ENCODE data around the gene ANKRD6. TPM values are rescaled to one million over a fixed set of nuclear protein-coding genes. Genes with fewer than 3 reads are reported as not detected.

Gene ANKRD6
- total and polyA plus RNA-seq, 3 experiments from 2014 or later, result 2.8 to 3.4 (median 3.0) TPM

- ChIA-PET CTCF (no interaction called here), POLR2A (no interaction called here)
- no peak overlapping the region for H3K27ac Mint-ChIP-seq
- H3K27me3 Mint-ChIP-seq, result peaks cover 0 to 12% of the 10 kb centered on the region in 2 donors
- Histone ChIP-seq H3K27ac (ENCODE audit: low read depth, low read length) (no peak overlapping the region), H3K27me3 (ENCODE audit: insufficient read depth, low read length, poor library complexity, severe bottlenecking) (no peaks in the 10 kb centered on the region), H3K4me3 (ENCODE audit: low read length) (no peak overlapping the region), H3K4me1 (ENCODE audit: insufficient read depth, low read length) (no peaks in the 10 kb centered on the region), H3K36me3 (ENCODE audit: insufficient read depth, low read length) (no peaks in the 10 kb centered on the region), H3K9me3 (ENCODE audit: low read length) (no peaks in the 10 kb centered on the region)
- H3K4me3 Mint-ChIP-seq, result no peak overlapping the region
- H3K36me3 Mint-ChIP-seq, result no peaks in the 10 kb centered on the region
- H3K4me1 Mint-ChIP-seq, result no peaks in the 10 kb centered on the region
- DNase-seq, result no peak
- H3K9me3 Mint-ChIP-seq, result no peaks in the 10 kb centered on the region
Observed at GRCh38 chr6:89542081-89542857, 109.3 kb downstream of the ANKRD6 start.

GRCh38 chr6:89542866-89543265 is 109.9 kb downstream of the ANKRD6 start:
- Mint-ChIP-seq H3K27me3 (peaks cover 0 to 12% of the 10 kb centered on the region in 2 donors), H3K36me3 (no peaks in the 10 kb centered on the region), H3K27ac (no peak overlapping the region), H3K9me3 (no peaks in the 10 kb centered on the region), H3K4me1 (no peaks in the 10 kb centered on the region), H3K4me3 (no peak overlapping the region)
- POLR2A ChIA-PET, result no interaction called here
- Histone ChIP-seq H3K27me3 (ENCODE audit: insufficient read depth, low read length, poor library complexity, severe bottlenecking) (no peaks in the 10 kb centered on the region), H3K36me3 (ENCODE audit: insufficient read depth, low read length) (no peaks in the 10 kb centered on the region), H3K27ac (ENCODE audit: low read depth, low read length) (no peak overlapping the region), H3K4me1 (ENCODE audit: insufficient read depth, low read length) (no peaks in the 10 kb centered on the region), H3K4me3 (ENCODE audit: low read length) (no peak overlapping the region), H3K9me3 (ENCODE audit: low read length) (no peaks in the 10 kb centered on the region)
- DNase-seq, result no peak
- CTCF ChIA-PET, result no interaction called here

- Mint-ChIP-seq H3K27me3 (peaks cover 2 to 8% of the 10 kb centered on the region in 2 donors), H3K4me3 (no peak overlapping the region), H3K4me1 (no peaks in the 10 kb centered on the region), H3K27ac (no peak overlapping the region), H3K36me3 (no peaks in the 10 kb centered on the region), H3K9me3 (no peaks in the 10 kb centered on the region)
- ChIA-PET CTCF (no interaction called here), POLR2A (no interaction called here)
- no peaks in the 10 kb centered on the region for H3K4me1 ChIP-seq (ENCODE audit: insufficient read depth, low read length)
- DNase-seq, result no peak
- no peaks in the 10 kb centered on the region for H3K9me3 ChIP-seq (ENCODE audit: low read length)
- no peaks in the 10 kb centered on the region for H3K27me3 ChIP-seq (ENCODE audit: insufficient read depth, low read length, poor library complexity, severe bottlenecking)
- H3K27ac ChIP-seq (ENCODE audit: low read depth, low read length), result no peak overlapping the region
- no peak overlapping the region for H3K4me3 ChIP-seq (ENCODE audit: low read length)
- H3K36me3 ChIP-seq (ENCODE audit: insufficient read depth, low read length), result no peaks in the 10 kb centered on the region
Observed at GRCh38 chr6:89547281-89547680, 114.3 kb downstream of the ANKRD6 start.

GRCh38 chr6:89553431-89553830 is 120.5 kb downstream of the ANKRD6 start:
- Mint-ChIP-seq H3K4me3 (no peak overlapping the region), H3K4me1 (no peaks in the 10 kb centered on the region), H3K27me3 (peaks cover 3 to 4% of the 10 kb centered on the region in 2 donors), H3K36me3 (peaks cover 0 to 2% (median 0%) of the 10 kb centered on the region in 3 donors), H3K27ac (no peak overlapping the region), H3K9me3 (peaks cover 0 to 2% (median 0%) of the 10 kb centered on the region in 5 donors)
- Histone ChIP-seq H3K36me3 (ENCODE audit: insufficient read depth, low read length) (no peaks in the 10 kb centered on the region), H3K27me3 (ENCODE audit: insufficient read depth, low read length, poor library complexity, severe bottlenecking) (no peaks in the 10 kb centered on the region), H3K4me1 (ENCODE audit: insufficient read depth, low read length) (no peaks in the 10 kb centered on the region), H3K27ac (ENCODE audit: low read depth, low read length) (no peak overlapping the region), H3K9me3 (ENCODE audit: low read length) (no peaks in the 10 kb centered on the region), H3K4me3 (ENCODE audit: low read length) (no peak overlapping the region)
- CTCF ChIA-PET, result no interaction called here
- DNase-seq, result no peak
- POLR2A ChIA-PET, result interaction anchor here (0.6 kb wide), 1 partner anchor 187 kb away, joined by 4 read pairs; no protein-coding TSS in a partner anchor

GRCh38 chr6:89554106-89554505 is 121.2 kb downstream of the ANKRD6 start:
- H3K36me3 ChIP-seq (ENCODE audit: insufficient read depth, low read length), result no peaks in the 10 kb centered on the region
- CTCF ChIA-PET, result no interaction called here
- no peak overlapping the region for H3K4me3 Mint-ChIP-seq
- DNase-seq, result no peak
- H3K36me3 Mint-ChIP-seq, result peaks cover 0 to 2% (median 0%) of the 10 kb centered on the region in 3 donors
- no peaks in the 10 kb centered on the region for H3K9me3 ChIP-seq (ENCODE audit: low read length)
- H3K27ac Mint-ChIP-seq, result no peak overlapping the region
- POLR2A ChIA-PET, result no interaction called here
- no peaks in the 10 kb centered on the region for H3K4me1 ChIP-seq (ENCODE audit: insufficient read depth, low read length)
- no peak overlapping the region for H3K27ac ChIP-seq (ENCODE audit: low read depth, low read length)
- H3K27me3 ChIP-seq (ENCODE audit: insufficient read depth, low read length, poor library complexity, severe bottlenecking), result no peaks in the 10 kb centered on the region
- peaks cover 0 to 2% (median 0%) of the 10 kb centered on the region in 5 donors for H3K9me3 Mint-ChIP-seq
- peaks cover 3 to 4% of the 10 kb centered on the region in 2 donors for H3K27me3 Mint-ChIP-seq
- H3K4me3 ChIP-seq (ENCODE audit: low read length), result no peak overlapping the region
- no peaks in the 10 kb centered on the region for H3K4me1 Mint-ChIP-seq

- Mint-ChIP-seq H3K4me3 (no peak overlapping the region), H3K27me3 (peaks cover 3 to 4% of the 10 kb centered on the region in 2 donors), H3K27ac (no peak overlapping the region), H3K9me3 (peaks cover 0 to 2% (median 0%) of the 10 kb centered on the region in 5 donors), H3K36me3 (peaks cover 0 to 2% (median 0%) of the 10 kb centered on the region in 3 donors), H3K4me1 (no peaks in the 10 kb centered on the region)
- Histone ChIP-seq H3K4me3 (ENCODE audit: low read length) (no peak overlapping the region), H3K27me3 (ENCODE audit: insufficient read depth, low read length, poor library complexity, severe bottlenecking) (no peaks in the 10 kb centered on the region), H3K36me3 (ENCODE audit: insufficient read depth, low read length) (no peaks in the 10 kb centered on the region), H3K9me3 (ENCODE audit: low read length) (no peaks in the 10 kb centered on the region), H3K4me1 (ENCODE audit: insufficient read depth, low read length) (no peaks in the 10 kb centered on the region), H3K27ac (ENCODE audit: low read depth, low read length) (no peak overlapping the region)
- POLR2A ChIA-PET, result no interaction called here
- CTCF ChIA-PET, result no interaction called here
- no peak for DNase-seq
Observed at GRCh38 chr6:89555031-89555430, 122.1 kb downstream of the ANKRD6 start.

GRCh38 chr6:89555806-89556205 is 122.9 kb downstream of the ANKRD6 start:
- DNase-seq, result no peak
- Mint-ChIP-seq H3K27me3 (peaks cover 3 to 4% of the 10 kb centered on the region in 2 donors), H3K4me3 (no peak overlapping the region), H3K36me3 (peaks cover 0 to 2% (median 0%) of the 10 kb centered on the region in 3 donors), H3K27ac (no peak overlapping the region), H3K9me3 (peaks cover 0 to 2% (median 0%) of the 10 kb centered on the region in 5 donors), H3K4me1 (no peaks in the 10 kb centered on the region)
- Histone ChIP-seq H3K27me3 (ENCODE audit: insufficient read depth, low read length, poor library complexity, severe bottlenecking) (no peaks in the 10 kb centered on the region), H3K4me3 (ENCODE audit: low read length) (no peak overlapping the region), H3K9me3 (ENCODE audit: low read length) (no peaks in the 10 kb centered on the region), H3K4me1 (ENCODE audit: insufficient read depth, low read length) (no peaks in the 10 kb centered on the region), H3K36me3 (ENCODE audit: insufficient read depth, low read length) (no peaks in the 10 kb centered on the region), H3K27ac (ENCODE audit: low read depth, low read length) (no peak overlapping the region)
- ChIA-PET POLR2A (no interaction called here), CTCF (interaction anchor here (1.2 to 1.4 kb wide), 2 partner anchors 12 to 123 kb away, joined by 3 read pairs; no protein-coding TSS in a partner anchor)

GRCh38 chr6:89559487-89559886 is 126.5 kb downstream of the ANKRD6 start:
- Mint-ChIP-seq H3K4me3 (no peak overlapping the region), H3K9me3 (peaks cover 0 to 2% (median 0%) of the 10 kb centered on the region in 5 donors), H3K27ac (no peak overlapping the region), H3K36me3 (no peaks in the 10 kb centered on the region), H3K27me3 (peaks cover 0 to 3% of the 10 kb centered on the region in 2 donors), H3K4me1 (no peaks in the 10 kb centered on the region)
- Histone ChIP-seq H3K9me3 (ENCODE audit: low read length) (no peaks in the 10 kb centered on the region), H3K4me1 (ENCODE audit: insufficient read depth, low read length) (no peaks in the 10 kb centered on the region), H3K4me3 (ENCODE audit: low read length) (no peak overlapping the region), H3K36me3 (ENCODE audit: insufficient read depth, low read length) (no peaks in the 10 kb centered on the region), H3K27ac (ENCODE audit: low read depth, low read length) (no peak overlapping the region), H3K27me3 (ENCODE audit: insufficient read depth, low read length, poor library complexity, severe bottlenecking) (no peaks in the 10 kb centered on the region)
- ChIA-PET POLR2A (no interaction called here), CTCF (no interaction called here)
- no peak for DNase-seq

All from CD8-positive, alpha-beta memory T cell (primary cell).